ENCODE results near the gene SAAL1.
"Not testable (repeated sequence)": the region's sequence is repeated elsewhere in the genome, so short reads cannot be mapped to it uniquely, and the experiment has no call there.

GRCh38 chr11:18121331-18121828 is 15.5 kb upstream of the SAAL1 start:
- TF ChIP-seq, protein P1, sequence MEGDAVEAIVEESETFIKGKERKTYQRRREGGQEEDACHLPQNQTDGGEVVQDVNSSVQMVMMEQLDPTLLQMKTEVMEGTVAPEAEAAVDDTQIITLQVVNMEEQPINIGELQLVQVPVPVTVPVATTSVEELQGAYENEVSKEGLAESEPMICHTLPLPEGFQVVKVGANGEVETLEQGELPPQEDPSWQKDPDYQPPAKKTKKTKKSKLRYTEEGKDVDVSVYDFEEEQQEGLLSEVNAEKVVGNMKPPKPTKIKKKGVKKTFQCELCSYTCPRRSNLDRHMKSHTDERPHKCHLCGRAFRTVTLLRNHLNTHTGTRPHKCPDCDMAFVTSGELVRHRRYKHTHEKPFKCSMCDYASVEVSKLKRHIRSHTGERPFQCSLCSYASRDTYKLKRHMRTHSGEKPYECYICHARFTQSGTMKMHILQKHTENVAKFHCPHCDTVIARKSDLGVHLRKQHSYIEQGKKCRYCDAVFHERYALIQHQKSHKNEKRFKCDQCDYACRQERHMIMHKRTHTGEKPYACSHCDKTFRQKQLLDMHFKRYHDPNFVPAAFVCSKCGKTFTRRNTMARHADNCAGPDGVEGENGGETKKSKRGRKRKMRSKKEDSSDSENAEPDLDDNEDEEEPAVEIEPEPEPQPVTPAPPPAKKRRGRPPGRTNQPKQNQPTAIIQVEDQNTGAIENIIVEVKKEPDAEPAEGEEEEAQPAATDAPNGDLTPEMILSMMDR (IDR thresholded peaks at IDR 0.05) = not testable (repeated sequence)
- not testable (repeated sequence) for TF ChIP-seq EZH2 (IDR thresholded peaks at IDR 0.05; ENCODE audit: borderline replicate concordance, insufficient read depth, low read depth, low read length, poor library complexity, severe bottlenecking)
